Stimulated activated CD4-positive, alpha-beta T cell treated with anti-CD3 and anti-CD28 coated beads, Interleukin-4, amount 100 ng/mL, for 48 hours (primary cell): Measurements from ENCODE around the gene ZNF700.
"Not testable (repeated sequence)": the region's sequence is repeated elsewhere in the genome, so short reads cannot be mapped to it uniquely, and the experiment has no call there.

Source experiments
- DNase-seq, 2 donors: peaks; one replicate each; pipeline ENCODE4 v3.0.0-alpha.2; 2020; ENCODE audit warnings: low read depth in 2 of 2

Gene ZNF700

GRCh38 chr19:11938383-11938782, 13.5 kb downstream of the ZNF700 start:
- DNase-seq: not testable (repeated sequence)

- not testable (repeated sequence) for DNase-seq
Measured at GRCh38 chr19:11941361-11941887, 16.5 kb downstream of the ZNF700 start.

- DNase-seq: no peak
Measured at GRCh38 chr19:11942008-11942842, 17.3 kb downstream of the ZNF700 start.

GRCh38 chr19:11942843-11943108, 17.9 kb downstream of the ZNF700 start:
- no peak for DNase-seq

- no peak for DNase-seq
Measured at GRCh38 chr19:11944656-11945055, 19.7 kb downstream of the ZNF700 start.

- no peak for DNase-seq
Measured at GRCh38 chr19:11948646-11949045, 23.7 kb downstream of the ZNF700 start.

GRCh38 chr19:11949201-11949600, 24.3 kb downstream of the ZNF700 start:
- no peak for DNase-seq

GRCh38 chr19:11949614-11950080, 24.7 kb downstream of the ZNF700 start:
- DNase-seq: not testable (repeated sequence)

GRCh38 chr19:11950312-11950711, 25.4 kb downstream of the ZNF700 start:
- no peak for DNase-seq

- DNase-seq: peak; percentile 54 to 67
Measured at GRCh38 chr19:11963566-11964355, 38.9 kb downstream of the ZNF700 start.

GRCh38 chr19:11964496-11964857, 39.6 kb downstream of the ZNF700 start:
- DNase-seq: peak in 1 of 2 donors; percentile 2

- DNase-seq: peak; percentile 84
Measured at GRCh38 chr19:11964858-11965645, 40.1 kb downstream of the ZNF700 start, which contains the start of gene ZNF763. TSS of gene ZNF763 (plus strand) at chr19:11965040. CDS start at chr19:11965209, 169 bp downstream.

- no peak for DNase-seq
Measured at GRCh38 chr19:11970174-11970573, 45.3 kb downstream of the ZNF700 start.

GRCh38 chr19:11971041-11971440, 46.1 kb downstream of the ZNF700 start:
- no peak for DNase-seq

- no peak for DNase-seq
Measured at GRCh38 chr19:11973019-11973810, 48.3 kb downstream of the ZNF700 start.

- DNase-seq: no peak
Measured at GRCh38 chr19:11978492-11979100, 53.7 kb downstream of the ZNF700 start.

GRCh38 chr19:11979527-11979926, 54.6 kb downstream of the ZNF700 start:
- DNase-seq: no peak

- DNase-seq: no peak
Measured at GRCh38 chr19:11982526-11982925, 57.6 kb downstream of the ZNF700 start.

GRCh38 chr19:11984986-11985385, 60.1 kb downstream of the ZNF700 start:
- no peak for DNase-seq

GRCh38 chr19:11986754-11987153, 61.8 kb downstream of the ZNF700 start:
- DNase-seq: no peak
